Stimulated activated CD8-positive, alpha-beta memory T cell treated with anti-CD3 and anti-CD28 coated beads, Interleukin-2, amount 100 ng/mL, for 1 hour (primary cell): ENCODE results near the gene GUCY2D.
A peak's percentile ranks its signal among the peaks of the same experiment; 100 is the strongest.
"Not testable (repeated sequence)": the region's sequence is repeated elsewhere in the genome, so short reads cannot be mapped to it uniquely, and the experiment has no call there.

ENCODE experiments used
- DNase-seq, 2 donors: peaks; one replicate each; pipeline ENCODE4 v3.0.0-alpha.2; 2020; ENCODE audit warnings: low read depth in 2 of 2

Gene GUCY2D

GRCh38 chr17:8044819-8045810, 42.7 kb downstream of the GUCY2D start:
- no peak for DNase-seq

DNA sequence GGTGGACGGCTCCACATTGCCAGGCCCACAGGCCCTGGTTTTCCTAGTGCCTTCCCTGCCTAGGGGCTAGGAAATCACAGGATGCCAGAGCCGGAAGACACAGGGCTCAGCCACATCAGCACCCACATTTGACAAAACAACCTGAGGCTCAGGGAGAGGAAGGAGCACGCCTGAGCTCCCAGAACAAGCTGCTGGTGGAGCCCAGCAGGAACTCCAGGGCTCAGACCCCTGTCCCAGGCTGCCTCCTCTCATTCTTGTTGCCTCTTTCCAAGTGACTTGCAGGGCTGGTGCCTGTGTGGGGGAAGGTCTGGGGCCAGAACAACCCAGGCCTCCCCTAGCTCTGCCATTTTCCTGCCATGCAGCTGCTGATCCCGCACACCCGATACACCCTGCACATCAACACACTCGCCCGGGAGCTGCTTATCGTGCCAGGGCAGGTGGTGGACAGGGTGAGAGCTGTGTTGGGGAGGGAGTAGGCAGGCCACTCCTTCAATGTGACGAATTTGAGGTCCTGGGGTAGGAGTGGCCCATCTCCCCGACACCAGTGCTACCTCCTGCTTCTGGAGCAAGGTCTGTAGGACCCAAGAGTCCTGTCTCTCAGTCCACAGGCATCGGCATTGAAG, 44.0 kb downstream of the GUCY2D start:
- no peak for DNase-seq

GRCh38 chr17:8046929-8047768, 44.7 kb downstream of the GUCY2D start:
- DNase-seq: no peak

DNA sequence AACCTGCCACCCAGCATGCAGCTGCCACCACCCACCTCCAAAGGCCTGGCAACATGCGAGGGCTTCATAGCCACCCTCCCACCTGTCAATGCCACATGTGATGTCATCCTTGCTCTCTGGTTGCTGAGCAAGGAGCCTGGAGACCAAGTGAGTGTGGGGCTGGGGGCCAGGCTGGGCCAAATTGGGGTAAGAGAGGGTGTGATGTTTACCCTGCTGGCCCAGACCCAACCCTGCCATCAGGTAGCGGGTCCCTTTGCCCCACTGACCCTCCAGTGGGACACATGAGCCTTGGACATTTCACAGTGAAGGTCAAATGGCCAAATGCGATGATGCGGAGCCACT, 45.3 kb downstream of the GUCY2D start:
- no peak for DNase-seq

GRCh38 chr17:8048236-8048635, 45.8 kb downstream of the GUCY2D start:
- DNase-seq: no peak

DNA sequence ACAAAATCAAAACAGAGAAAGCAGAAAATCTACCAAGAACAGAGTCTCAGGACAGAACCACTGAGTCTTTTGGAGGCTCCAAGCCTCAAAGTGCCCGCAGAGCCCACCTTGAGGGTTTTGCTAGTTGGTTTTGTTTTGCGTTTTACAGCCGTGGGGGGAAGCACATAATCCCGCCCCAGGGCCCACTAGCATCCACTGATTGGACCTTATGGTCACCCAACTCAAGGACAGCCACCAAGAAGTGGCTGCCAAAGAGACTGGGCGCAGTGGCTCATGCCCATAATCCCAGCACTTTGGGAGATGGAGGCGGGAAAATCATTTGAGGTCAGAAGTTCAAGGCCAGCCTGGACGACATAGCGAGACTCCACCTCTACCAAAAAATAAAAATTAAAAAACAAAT, 46.3 kb downstream of the GUCY2D start:
- DNase-seq: no peak

- DNase-seq: no peak
Measured at GRCh38 chr17:8051831-8052230, 49.4 kb downstream of the GUCY2D start.

GRCh38 chr17:8052256-8053252, 50.1 kb downstream of the GUCY2D start:
- DNase-seq: no peak

- no peak for DNase-seq
Measured at GRCh38 chr17:8053600-8053999, 51.2 kb downstream of the GUCY2D start.

DNA sequence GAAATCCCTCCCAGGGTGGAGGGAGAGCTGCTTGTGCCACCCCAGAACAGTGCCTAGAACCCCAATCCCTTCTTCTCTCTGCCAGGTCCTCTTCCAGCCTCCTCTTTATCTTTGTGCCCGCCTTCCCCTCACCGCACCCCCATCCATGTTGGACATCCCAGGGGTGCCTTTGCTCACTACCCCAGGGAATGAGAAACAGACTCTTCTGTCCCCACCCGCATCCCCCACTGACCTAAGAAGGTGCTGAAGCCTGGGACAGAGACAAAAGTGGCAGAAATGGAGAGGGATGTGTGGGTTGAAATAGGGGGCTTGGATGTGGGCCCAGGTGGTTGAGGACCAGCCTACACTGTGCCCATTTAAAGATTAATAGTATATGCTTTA, 53.4 kb downstream of the GUCY2D start:
- DNase-seq: no peak

- peak; percentile 24 to 34 for DNase-seq
Measured at GRCh38 chr17:8056232-8056975, 54.0 kb downstream of the GUCY2D start.

DNA sequence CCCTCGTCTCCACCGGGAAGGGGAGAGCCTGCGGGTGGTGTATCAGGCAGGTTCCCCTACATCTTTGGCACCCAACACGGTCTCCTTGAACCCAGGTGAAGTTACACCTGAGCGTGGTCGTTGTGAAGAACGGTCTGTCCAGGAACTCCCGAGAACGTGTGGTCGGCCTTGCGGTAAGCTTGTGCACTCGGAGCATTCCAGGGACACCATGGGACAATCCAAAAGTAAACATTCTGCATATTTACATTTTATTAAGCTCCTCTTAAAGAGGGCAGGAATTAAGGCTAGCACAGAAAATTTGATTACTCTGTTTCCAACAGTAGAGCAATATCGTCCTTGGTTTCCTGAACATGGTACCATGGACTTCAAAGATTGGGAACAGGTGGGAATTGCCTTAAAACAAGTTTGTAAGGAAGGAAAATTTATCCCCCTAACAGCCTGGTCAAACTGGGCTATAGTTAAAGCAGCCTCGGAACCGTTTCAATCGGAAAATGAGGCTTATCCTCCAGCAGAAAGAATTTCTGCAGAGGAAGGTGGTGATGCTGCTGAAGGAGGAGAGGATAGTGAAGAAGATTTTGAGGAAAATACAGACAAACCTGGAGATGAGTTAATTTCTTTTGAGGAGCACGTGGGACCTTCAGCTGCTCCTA, 54.7 kb downstream of the GUCY2D start:
- DNase-seq: no peak

DNA sequence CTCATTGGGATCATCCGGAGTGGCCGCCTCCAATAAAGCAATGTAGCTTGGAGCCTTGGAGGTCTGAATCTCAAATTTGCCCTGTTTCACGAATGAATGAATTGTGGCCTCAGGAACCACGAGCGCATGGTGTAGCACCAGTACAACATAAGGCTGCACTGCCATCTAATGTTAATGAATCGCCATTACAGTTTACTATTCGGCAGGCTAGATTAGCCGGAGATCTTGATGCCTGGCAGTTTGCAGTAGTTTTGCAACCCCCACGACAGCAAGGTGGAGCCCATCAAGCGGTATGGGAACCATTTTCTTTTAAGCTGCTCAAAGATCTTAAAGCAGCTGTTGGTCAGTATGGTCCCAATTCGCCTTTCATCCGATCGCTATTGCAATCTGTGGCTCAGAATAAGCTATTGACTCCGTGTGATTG, 55.3 kb downstream of the GUCY2D start:
- no peak for DNase-seq

GRCh38 chr17:8059131-8059530, 56.7 kb downstream of the GUCY2D start:
- DNase-seq: no peak

DNA sequence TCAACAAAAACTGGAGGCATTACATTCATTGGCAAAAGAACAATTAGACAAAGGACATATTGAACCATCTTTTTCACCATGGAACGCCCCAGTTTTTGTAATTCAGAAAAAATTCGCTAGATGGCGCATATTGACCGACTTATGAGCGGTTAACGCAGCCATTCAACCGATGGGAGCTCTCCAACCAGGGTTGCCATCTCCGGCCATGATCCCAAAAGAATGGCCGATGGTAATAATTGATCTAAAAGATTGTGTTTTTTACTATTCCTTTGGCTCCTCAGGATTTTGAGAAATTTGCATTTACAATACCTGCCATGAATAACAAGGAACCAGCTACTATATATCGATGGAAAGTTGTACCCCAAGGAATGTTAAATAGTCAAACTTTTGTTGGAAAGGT, 57.9 kb downstream of the GUCY2D start:
- peak in 1 of 2 donors; percentile 38 for DNase-seq

- DNase-seq: not testable (repeated sequence)
Measured at GRCh38 chr17:8061851-8062250, 59.4 kb downstream of the GUCY2D start.

DNA sequence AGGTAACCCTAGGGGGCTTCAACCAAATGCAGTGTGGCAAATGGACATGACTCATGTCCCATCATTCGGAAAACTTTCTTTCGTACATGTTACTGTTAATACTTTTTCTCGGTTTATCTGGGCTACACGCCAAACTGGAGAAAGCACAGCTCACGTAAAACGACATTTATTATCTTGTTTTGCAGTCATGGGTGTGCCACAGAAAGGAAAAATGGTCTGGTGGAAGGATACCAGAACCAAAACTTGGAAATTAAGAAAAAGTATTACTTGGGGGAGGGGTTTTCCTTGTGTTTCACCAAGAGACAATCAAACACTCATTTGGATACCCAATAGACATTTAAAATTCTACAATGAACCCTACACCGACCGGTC, 60.0 kb downstream of the GUCY2D start:
- DNase-seq: no peak

DNA sequence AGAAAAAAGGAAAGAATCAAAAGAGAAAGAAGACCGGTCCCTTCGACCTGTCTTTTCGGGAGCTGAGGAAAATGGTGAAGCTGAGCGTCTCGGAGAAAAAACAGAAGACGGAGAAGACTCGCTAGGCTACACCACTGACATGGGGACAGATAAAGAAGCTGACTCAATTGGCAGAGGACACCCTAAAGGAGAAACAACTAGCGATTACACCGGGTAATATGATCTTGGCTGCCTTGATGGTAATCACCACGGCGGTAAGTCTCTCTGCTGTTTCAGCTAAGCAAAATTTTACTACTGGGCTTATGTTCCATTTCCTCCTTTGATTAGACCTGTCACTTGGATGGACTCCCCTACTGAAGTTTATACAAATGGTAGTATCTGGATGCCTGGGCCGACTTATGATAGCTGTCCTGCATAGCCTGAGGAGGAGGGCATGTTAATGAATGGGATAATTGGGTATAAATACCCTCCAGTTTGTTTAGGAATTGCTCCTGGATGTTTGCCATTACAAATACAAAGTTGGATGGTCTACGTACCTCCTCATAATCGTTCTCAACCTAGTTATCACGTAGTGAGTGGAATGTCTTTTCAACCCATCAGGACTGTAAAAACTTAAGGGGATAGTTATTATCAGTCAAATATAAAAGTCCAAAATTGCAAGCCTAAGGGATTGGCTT, 60.5 kb downstream of the GUCY2D start:
- no peak for DNase-seq
